Caki2 (cell line): ENCODE results near the gene HEPHL1. TPM values are rescaled to one million over a fixed set of nuclear protein-coding genes. Genes with fewer than 3 reads are reported as not detected.
"Not testable (repeated sequence)": the region's sequence is repeated elsewhere in the genome, so short reads cannot be mapped to it uniquely, and the experiment has no call there.

Experiments used
- DNase-seq: peaks from one replicate; pipeline ENCODE4 v3.0.0-alpha.2; 2015; ENCODE audit warnings: low read depth
- in situ Hi-C: cut with HindIII; loops from 2 replicates; pipeline ENCODE4 v1.10.0; 2016; ENCODE audit warnings: low sequenced_read_pairs, low pct_unique_long_range_greater_than_20kb, mixed read lengths
- total RNA-seq: library from RNA; depleted of rRNA; stranded (reverse); fragments of >200 nt; shearing (Covaris generic); gene quantifications from 2 replicates; pipeline ENCODE4 v1.2.3, GENCODE V29; 2014; ENCODE audit warnings: low replicate concordance

The HEPHL1 gene
- total RNA-seq, 1 experiment from 2014 or later, result not detected

DNA sequence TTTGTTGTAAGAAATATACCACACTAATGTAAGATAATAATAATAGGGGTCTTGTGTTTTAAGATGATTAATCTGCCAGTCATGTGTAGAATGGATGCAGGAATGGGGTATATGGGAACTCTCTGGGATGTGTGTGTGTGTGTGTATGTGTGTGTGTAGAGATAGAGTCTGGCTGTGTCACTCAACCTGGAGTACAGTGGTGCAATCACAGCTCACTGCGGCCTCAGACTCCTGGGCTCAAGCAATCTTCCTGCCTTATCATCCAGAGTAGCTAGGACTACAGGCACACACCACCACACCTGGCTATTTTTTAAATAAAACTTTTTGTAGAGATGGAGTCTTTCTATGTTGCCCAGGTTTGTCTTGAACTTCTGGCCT, 96.0 kb downstream of the HEPHL1 start:
- DNase-seq, result no peak
- in situ Hi-C loops, result no loop called here

DNA sequence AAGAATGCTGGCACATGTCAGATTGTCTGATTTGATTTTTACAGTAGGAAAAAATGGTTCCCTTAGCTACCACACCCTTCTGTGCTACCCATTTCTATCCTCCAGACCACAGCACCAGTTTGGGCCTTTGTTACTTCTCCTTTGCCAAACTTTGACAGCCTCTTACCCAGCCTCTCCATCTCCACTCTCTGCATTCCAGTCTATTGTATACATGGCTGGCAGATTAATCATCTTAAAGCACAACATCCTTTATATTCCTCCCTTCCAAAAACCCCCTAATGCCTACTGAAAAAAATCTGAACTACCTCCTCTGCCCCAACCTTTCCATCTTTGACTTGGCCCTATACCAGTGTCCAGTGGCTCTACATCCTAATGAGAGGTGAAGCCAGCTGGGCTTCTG, 96.7 kb downstream of the HEPHL1 start:
- in situ Hi-C loops, result no loop called here
- no peak for DNase-seq

DNA sequence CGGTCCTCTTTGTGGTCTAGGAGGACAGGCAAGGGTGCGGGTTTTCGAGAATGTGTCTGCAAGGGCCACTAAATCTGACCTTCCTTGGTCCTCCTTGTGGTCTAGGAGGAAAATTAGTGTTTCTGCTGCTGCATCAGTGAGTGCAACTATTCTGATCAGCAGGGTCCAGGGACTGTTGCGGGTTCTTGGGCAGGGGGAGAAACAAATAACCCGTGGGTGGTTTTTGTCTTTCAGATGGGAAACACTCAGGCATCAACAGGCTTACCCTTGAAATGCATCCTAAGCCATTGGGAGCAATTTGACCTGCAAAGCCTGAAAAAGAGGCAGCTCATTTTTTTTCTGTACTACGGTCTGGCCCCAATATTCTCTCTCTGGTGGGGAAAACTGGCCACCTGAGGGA, 98.5 kb downstream of the HEPHL1 start:
- in situ Hi-C loops, DNase-seq: not testable (repeated sequence)

DNA sequence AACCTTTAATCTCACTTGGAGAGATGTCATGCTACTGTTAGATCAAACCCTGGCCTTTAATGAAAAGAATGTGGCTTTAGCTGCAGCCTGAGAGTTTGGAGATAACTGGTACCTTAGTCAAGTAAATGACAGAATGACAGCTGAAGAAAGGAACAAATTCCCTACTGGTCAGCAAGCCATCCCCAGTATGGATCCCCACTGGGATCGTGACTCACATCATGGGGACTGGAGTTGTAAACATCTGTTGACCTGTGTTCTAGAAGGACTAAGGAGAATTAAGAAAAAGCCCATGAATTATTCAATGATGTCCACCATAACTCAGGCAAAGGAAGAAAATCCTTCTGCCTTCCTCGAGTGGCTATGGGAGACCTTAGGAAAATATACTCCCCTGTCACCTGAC, 99.4 kb downstream of the HEPHL1 start:
- DNase-seq, in situ Hi-C loops: not testable (repeated sequence)

DNA sequence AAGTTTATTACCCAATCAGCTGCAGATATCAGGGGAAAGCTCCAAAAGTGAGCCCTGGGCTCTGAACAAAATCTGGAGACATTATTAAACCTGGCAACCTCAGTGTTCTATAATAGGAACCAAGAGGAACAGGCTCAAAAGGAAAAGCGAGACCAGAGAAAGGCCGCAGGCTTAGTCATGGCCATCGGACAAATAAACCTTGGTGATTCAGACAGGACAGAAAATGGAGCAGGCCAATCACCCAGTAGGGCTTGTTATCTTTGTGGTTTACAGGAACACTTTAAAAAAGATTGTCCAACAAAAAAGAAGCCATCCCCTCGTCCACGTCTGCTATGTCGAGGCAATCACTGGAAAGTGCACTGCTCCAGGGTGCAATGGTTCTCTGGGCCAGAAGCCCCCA, 99.8 kb downstream of the HEPHL1 start:
- in situ Hi-C loops, result no loop called here
- DNase-seq, result peak; percentile 42

DNA sequence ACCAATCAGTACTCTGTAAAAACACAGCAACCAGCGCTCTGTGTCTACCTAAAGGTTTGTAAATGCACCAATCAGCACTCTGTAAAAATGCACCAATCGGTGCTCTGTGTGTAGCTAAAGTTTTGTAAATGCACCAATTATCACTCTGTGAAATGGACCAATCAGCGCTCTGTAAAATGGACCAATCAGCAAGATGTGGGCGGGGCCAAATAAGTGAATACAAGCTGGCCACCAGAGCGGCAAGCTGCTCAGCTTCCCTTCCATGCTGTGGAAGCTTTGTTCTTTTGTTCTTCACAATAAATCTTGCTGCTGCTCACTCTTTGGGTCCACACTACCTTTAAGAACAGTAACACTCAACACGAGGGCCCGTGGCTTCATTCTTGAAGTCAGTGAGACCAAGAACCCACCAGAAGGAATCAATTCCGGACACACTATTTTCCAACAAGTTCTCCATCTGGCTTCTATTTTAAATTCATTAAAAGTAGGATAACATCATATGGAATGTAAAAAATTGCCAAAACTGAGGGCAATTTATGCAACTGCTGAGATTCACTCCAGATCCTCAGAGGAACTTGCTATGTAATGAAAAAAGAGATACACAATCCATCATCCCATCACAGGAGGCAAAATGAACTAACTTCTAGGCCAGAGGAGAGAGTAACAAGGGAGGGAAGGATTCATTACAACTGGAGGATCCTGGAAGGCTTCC, 104.4 kb downstream of the HEPHL1 start:
- in situ Hi-C loops, result no loop called here
- no peak for DNase-seq

DNA sequence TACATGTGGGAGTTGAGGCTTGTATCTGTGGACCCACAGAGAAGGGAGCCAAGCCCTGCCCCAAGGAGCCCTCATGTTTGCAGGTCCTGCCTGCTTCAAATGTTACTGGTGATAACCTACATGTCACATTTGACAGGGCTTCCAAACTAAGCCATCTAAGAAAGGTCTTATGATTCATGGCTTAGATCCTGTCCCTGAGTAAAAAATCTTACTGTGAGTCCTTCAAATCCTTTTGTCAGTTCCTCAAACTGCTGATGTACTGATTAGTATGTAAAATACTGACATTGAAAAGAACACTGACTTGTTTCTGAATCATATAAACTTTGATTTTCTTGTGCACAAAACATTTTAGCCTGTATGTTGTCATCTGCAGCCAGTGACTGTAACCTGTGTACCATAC, 106.5 kb downstream of the HEPHL1 start:
- DNase-seq, result no peak
- in situ Hi-C loops, result no loop called here

DNA sequence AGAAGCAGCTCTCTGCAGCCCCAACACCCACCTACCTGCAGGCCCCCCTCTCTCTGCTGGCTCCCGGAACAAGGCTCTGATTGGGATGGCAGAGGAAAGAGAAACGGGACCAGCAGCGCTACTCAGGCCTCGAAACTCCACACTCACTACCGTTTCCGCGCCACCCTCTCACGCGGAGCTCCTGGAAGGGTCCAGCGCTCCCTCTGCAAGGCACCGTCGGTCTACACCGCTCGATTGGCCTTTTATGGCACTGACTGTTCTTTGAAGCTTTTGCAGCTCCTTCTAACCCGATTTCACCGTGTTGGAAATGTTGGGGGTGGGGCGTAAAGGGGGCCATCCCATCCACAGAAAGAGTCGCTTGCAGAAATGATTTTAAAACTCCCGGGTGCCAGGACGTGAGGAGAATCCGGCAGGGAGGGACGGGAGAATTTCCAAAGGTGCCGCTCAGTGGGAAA, 107.2 kb downstream of the HEPHL1 start:
- no peak for DNase-seq
- in situ Hi-C loops, result no loop called here

DNA sequence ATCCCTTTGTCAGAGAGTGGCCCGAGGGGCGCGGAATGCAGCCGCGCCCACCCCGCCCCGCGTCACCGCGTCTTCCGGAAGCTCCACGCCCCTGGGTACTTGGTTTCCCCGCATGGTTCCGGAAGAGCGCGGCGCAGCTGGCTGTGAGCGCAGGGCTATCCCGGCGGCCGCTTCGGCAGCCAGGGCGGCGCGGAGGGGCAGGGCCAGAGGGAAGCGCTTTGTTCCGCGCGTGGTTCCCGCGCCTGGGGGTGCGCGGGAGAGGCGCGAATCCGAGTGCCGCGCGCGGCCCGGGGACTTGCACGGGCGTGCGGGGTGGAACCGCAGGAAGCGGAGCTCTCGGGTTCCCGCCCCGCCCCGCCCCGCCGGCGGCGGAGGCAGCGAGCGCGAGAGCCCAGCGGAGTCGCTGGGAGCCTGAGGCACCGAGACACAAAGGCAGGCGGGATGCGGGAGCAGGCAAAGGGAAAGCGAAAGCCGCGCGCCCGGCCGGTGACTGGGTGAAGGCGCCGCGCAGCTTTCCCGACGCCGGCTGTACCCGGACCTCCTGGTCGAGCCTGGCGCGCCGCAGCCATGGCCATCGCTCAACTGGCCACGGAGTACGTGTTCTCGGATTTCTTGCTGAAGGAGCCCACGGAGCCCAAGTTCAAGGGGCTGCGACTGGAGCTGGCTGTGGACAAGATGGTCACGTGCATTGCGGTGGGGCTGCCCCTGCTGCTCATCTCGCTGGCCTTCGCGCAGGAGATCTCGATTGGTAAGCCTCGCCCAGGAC, 107.8 kb downstream of the HEPHL1 start, which contains the start of gene PANX1:
Gene PANX1, plus strand, starts transcription at position 96 of the 766 bp plus-strand sequence. Its CDS starts 472 bp downstream, at position 568.
- peak; percentile 85 for DNase-seq
- in situ Hi-C loops, result no loop called here

DNA sequence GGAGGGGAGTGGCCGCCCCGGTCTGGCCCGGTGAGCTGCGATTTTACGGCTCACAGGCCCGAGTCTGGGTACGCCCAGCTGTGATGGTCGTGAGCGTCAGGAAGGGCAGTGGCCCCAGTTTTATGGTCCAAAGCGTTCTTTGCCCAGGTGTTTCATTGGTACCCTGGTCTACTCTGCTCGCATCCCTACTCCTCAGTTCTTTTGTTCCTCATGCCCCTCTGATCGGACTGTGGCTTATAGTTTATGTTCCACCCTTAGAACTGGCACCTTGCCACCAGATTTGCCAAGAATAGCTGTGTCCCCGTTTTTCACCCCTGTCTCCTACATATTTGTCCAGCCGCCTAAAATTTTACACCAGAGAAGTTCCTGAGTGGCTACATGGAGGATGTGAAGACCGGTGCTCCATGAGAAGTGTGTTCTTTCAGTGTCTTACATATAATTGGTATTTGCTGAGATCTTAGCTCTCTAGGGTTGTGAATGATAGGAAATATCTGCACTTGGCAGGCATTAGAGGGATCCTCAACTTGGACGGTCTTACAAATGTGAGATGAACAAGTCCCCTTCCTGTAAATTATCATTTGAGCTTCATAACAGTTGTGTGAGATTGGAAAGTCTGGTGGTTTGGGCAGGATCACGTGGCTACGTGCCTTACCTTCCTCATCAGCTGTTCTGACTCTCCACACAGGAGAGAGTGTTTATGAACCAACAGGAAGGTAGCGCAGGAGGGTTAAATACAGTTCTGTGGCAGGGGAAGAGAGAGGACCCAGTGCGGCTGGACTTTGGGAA, 108.6 kb downstream of the HEPHL1 start:
- in situ Hi-C loops, result no loop called here
- DNase-seq, result no peak

DNA sequence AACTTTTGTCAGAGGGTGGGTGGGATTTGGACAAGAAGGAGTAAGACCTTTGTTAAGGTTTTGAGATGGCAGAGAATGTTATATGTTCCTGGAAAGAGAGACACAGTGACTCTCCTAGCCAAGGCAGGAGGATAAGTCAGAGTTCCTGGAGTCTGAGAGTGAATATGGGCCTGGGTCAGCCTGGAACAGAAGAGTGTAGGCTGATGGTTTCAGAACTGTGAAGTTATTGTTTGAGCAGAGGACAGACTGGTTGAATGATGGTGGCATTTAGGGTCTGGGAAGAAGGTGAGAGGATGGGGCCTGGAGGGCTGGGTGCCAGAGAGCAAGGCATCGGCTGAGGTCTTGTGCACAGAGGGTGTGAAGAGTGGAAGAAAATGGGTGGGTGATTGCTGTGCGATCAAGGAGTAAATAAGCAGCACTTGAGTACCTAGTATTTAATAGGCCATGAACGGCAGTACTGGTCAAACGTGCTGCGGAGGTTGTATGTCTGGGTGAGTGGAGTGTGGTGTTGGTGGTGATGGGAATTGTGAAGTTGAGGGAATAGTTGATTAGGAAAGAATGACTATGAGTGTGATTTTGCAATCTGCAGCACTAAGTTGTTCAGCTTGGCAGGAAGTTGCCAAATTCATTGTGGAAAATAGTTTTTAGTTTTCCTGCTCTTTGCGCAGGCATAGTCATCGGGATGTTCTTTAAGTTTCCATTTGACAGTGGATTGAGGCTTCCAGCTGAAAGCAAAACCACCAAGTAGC, 109.3 kb downstream of the HEPHL1 start:
- in situ Hi-C loops, result no loop called here
- no peak for DNase-seq

DNA sequence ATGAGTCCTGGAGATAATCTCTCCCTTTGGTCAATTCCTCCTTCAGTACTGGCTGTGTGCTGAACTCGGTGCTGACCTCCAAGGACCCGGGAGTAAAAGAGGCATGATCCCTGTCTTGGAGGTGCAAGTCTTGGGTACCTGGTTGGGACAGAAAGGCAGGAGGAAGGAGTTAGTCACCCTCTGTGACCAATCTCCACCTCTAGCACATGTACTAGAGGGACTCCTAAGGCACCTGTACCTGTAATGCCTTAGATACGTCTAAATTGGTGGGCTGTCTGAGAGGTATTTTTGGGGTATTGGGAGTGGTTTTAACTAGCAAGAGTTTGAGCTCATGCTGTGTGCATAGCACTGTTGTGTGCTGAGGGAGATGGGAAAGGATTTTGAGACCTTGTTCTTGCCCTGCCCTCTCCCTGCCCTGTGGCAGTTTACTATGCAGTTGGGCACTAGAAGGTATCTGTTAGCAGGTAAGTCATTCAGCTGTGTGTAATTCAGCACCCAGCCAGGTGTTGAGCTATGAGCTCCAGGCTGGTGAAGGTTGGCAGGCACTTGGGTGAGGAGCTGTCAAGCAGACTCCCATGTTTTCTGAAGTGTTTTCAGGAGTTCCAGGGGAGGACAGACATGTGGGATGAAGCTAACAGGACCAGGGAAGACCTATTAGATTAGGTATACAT, 110.0 kb downstream of the HEPHL1 start:
- DNase-seq, result no peak
- in situ Hi-C loops, result no loop called here

DNA sequence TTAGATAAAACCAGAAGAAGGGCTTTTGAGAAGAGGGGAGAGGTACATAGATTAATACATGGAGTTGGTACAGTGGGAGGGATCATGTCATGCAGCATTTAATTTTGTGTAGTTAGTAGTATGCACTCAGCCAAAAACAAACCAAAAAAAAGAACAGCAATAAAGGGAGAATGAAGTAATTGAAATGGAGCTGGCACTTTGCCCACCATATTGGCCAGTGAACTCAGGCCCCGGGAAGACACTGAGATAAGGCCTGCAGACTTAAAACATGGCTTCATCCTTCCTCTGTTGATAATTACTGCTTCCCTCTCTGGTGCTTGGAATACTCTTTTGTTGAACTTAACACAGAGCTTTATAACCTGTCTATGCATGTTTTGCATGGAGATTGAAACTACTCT, 110.6 kb downstream of the HEPHL1 start:
- in situ Hi-C loops, result no loop called here
- DNase-seq, result no peak

DNA sequence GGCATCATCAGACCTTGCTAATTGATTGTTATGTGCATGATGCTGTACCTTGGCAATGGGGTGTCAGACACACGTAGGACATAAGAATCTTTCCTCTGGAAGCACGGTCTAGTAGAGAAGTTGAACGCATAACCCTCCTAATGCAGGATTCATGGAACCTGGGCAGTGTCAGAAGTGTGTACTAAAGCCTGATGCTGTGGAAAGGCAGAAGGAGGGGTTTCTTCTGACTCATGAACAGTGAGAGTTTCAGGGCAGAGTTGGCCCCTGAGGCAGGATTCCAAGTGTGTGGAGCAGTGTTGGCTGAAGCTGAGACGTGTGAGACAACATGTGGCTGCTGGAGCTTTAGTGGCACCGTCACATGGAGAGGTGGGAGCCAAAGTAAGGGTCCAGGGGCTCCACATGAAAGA, 111.0 kb downstream of the HEPHL1 start:
- in situ Hi-C loops, result no loop called here

DNA sequence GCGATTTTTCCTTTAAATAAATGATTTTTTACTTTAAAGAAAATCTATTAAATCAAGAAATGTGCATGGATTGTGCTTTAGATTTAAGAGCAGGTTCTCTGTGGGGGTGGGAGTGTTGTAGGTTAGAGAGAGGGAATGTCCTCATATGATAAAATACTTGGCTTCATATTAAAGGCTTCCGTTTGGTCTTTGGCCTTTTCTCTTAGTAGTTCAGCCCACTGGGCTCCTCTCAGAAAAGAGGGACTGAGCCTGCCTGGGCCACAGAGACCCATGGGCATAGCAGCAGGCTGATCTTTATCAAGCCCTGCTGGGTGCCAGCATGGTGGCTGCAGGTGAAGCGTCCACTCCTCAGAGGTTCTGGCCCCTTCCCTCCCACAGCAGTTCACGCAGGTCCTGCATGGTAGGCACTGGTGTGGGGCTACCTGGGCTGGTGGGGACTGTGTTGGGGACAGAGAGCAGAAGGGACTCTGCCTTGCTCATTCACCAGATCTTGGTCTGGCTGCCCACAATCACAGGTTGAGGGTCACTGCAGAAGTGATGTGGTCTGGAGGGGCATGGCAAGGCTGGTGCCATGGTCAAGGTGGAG, 111.8 kb downstream of the HEPHL1 start:
- in situ Hi-C loops, result no loop called here
- DNase-seq, result no peak

More for the DNA sequence above, 111.0 kb downstream of the HEPHL1 start:
- DNase-seq, result peak; percentile 28

DNA sequence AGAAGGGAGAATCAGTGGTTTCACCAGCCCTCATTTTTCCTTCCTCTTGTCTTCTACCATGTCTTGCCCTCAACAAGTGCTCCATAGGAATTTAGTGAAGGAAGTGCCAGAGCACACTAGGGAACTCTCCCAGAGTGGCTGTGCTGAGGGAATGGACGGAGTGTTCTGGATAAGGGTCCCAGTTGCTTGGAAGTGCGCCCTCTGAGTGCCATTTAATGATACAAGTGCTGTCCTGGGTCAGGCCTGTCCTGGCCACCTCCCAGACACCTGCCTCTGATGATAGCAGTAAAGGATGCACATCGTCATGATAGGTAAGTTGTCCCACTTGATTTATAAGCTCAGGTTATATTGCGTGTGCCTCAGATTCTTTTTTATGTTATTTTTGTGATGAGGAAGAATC, 112.6 kb downstream of the HEPHL1 start:
- in situ Hi-C loops, result no loop called here
- DNase-seq, result no peak
